B cell (primary cell): ENCODE measurements around the gene LSG1. TPM values are rescaled to one million over a fixed set of nuclear protein-coding genes. Genes with fewer than 3 reads are reported as not detected.

Source experiments
- ATAC-seq: fragments of 200-7000 bp; cut with Tn5 transposase; one replicate; pipeline ENCODE4 v1.10.0; 2021; ENCODE audit warnings: low read depth, mild to moderate bottlenecking, moderate number of reproducible peaks, moderate library complexity
- CTCF ChIA-PET: fragments of 350-600 bp; sonication (Branson Sonifier 250); formaldehyde crosslinking; loops from one replicate; lab custom pipeline; 2021; ENCODE audit warnings: antibody characterized with exemption, inconsistent platforms; lab: Charles Lee
- POLR2A ChIA-PET: fragments of 350-600 bp; sonication (Branson Sonifier 250); formaldehyde crosslinking; loops from one replicate; lab custom pipeline; 2021; ENCODE audit warnings: antibody characterized with exemption; lab: Charles Lee
- DNase-seq: peaks from one replicate; pipeline ENCODE4 v3.0.0; 2013
- H2AFZ ChIP-seq: 2 replicates; pipeline ENCODE4 v1.6.1; 2012; ENCODE audit warnings: mild to moderate bottlenecking, low read depth, low read length; ENCODE audit not compliant: insufficient read depth, poor library complexity, severe bottlenecking
- H3K27ac ChIP-seq, 2 donors: 1 replicate in 1 of 2; 2 replicates in 1 of 2; pipeline ENCODE4 v1.5.1; 2012 to 2013; ENCODE audit warnings: low read length in 2 of 2, mild to moderate bottlenecking in 2 of 2, moderate library complexity in 1 of 2
- H3K27me3 ChIP-seq, 4 experiments: fragments of 200-600 bp in 1 of 4; sonication (generic) in 1 of 4; replicated peaks in 1 of 4; 1 replicate in 2 of 4; 2 replicates in 2 of 4; pipeline versions ENCODE4 v1.6.1 to v1.7.0; 2013 to 2016; ENCODE audit warnings: low read length in 3 of 4, mild to moderate bottlenecking in 2 of 4, mixed read lengths in 1 of 4, moderate library complexity in 1 of 4; ENCODE audit not compliant: insufficient read depth in 4 of 4, control insufficient read depth in 3 of 4; ENCODE audit errors: control extremely low read depth in 1 of 4
- H3K36me3 ChIP-seq, 2 experiments: replicated peaks in 1 of 2; 1 replicate in 1 of 2; 2 replicates in 1 of 2; pipeline versions ENCODE4 v1.6.1 to v1.7.1; 2013; ENCODE audit warnings: low read length in 1 of 2; ENCODE audit not compliant: insufficient read depth in 2 of 2, control insufficient read depth in 1 of 2; ENCODE audit errors: control extremely low read depth in 1 of 2, extremely low read depth in 1 of 2
- H3K4me1 ChIP-seq, 2 donors: fragments of 200-600 bp in 1 of 2; sonication (generic) in 1 of 2; 1 replicate in 1 of 2; 2 replicates in 1 of 2; pipeline versions ENCODE4 v1.5.1 to v1.6.1; 2013 to 2017; ENCODE audit warnings: low read length in 2 of 2; ENCODE audit not compliant: control insufficient read depth in 2 of 2, insufficient read depth in 2 of 2
- H3K4me2 ChIP-seq: replicated peaks from 2 replicates; pipeline ENCODE3; 2012; ENCODE audit warnings: mild to moderate bottlenecking, low read depth, low read length; ENCODE audit not compliant: poor library complexity, severe bottlenecking
- H3K4me3 ChIP-seq, 5 experiments: fragments of 200-600 bp in 1 of 5; sonication (generic) in 1 of 5; 1 replicate in 3 of 5; 2 replicates in 2 of 5; pipeline versions ENCODE4 v1.5.1 to v1.7.0; 2011 to 2016; ENCODE audit warnings: low read length in 4 of 5, mild to moderate bottlenecking in 4 of 5, low read depth in 2 of 5, control low read depth in 1 of 5, moderate library complexity in 1 of 5; ENCODE audit not compliant: insufficient read depth in 1 of 5; ENCODE audit errors: control extremely low read depth in 1 of 5, extremely low read depth in 1 of 5
- H3K79me2 ChIP-seq: fragments of 200-600 bp; sonication (generic); one replicate; pipeline ENCODE4 v1.6.0; 2016; ENCODE audit warnings: low read length; ENCODE audit not compliant: control insufficient read depth, insufficient read depth
- H3K9ac ChIP-seq: fragments of 200-600 bp; sonication (generic); 2 replicates; pipeline ENCODE4 v1.6.1; 2017; ENCODE audit warnings: mild to moderate bottlenecking, low read length, moderate library complexity
- H3K9me3 ChIP-seq, 3 donors: one replicate each; pipeline versions ENCODE4 v1.6.1 to v1.7.1; 2013; ENCODE audit warnings: low read length in 2 of 3; ENCODE audit not compliant: control insufficient read depth in 2 of 3, insufficient read depth in 1 of 3; ENCODE audit errors: control extremely low read depth in 1 of 3
- H4K20me1 ChIP-seq: 2 replicates; pipeline ENCODE4 v1.6.0; 2012; ENCODE audit warnings: mild to moderate bottlenecking, low read length; ENCODE audit not compliant: insufficient read depth, control insufficient read depth, poor library complexity, severe bottlenecking
- H3K27ac Mint-ChIP-seq: one replicate; pipeline ENCODE4 v1.8.0; 2021; ENCODE audit warnings: mixed read lengths
- H3K27me3 Mint-ChIP-seq: one replicate; pipeline ENCODE4 v1.8.0; 2021; ENCODE audit warnings: mixed read lengths
- H3K4me1 Mint-ChIP-seq: one replicate; pipeline ENCODE4 v1.8.0; 2021; ENCODE audit warnings: mixed read lengths
- H3K4me3 Mint-ChIP-seq: one replicate; pipeline ENCODE4 v1.8.0; 2021; ENCODE audit warnings: mixed read lengths
- H3K9me3 Mint-ChIP-seq: one replicate; pipeline ENCODE4 v1.8.0; 2022; ENCODE audit warnings: mixed read lengths; ENCODE audit not compliant: insufficient read depth
- CTCF ChIP-seq: fragments of 200-600 bp; IDR thresholded peaks from one replicate; pipeline ENCODE4 v1.8.0; 2022; ENCODE audit warnings: antibody characterized with exemption, mild to moderate bottlenecking
- EZH2 ChIP-seq: IDR thresholded peaks from 2 replicates; pipeline ENCODE4 v1.6.1; 2012; ENCODE audit warnings: borderline replicate concordance, low read depth, mild to moderate bottlenecking, moderate library complexity, low read length; ENCODE audit not compliant: insufficient read depth, poor library complexity, severe bottlenecking
- WGBS: methylation state at CpG from one replicate; pipeline ENCODE4 v1.1.5; 2013; ENCODE audit warnings: missing lambda C conversion rate; ENCODE audit not compliant: insufficient coverage; 5-methylcytosine and 5-hydroxymethylcytosine counted together
- intact Hi-C: fragments of 100-400 bp; cut with micrococcal nuclease; formaldehyde crosslinking; loops from one replicate; pipeline ENCODE4 v1.10.0; 2022
- polyA plus RNA-seq: library from polyadenylated mRNA; depleted of rRNA; stranded (reverse); fragments of >200 nt; gene quantifications from 2 replicates; pipeline ENCODE4 v1.2.3, GENCODE V29; 2012
- total RNA-seq, 2 donors: library from RNA; stranded (reverse); fragments of 120-200 nt in 1 of 2; gene quantifications; 1 replicate in 1 of 2; 2 replicates in 1 of 2; pipeline versions ENCODE4 v1.2.3 to v1.2.4, GENCODE V29; 2013 to 2022

LSG1 gene
- total and polyA plus RNA-seq, 2 donors (not counting 1 experiment from before 2014, with no cell fraction given), result 29.4 to 54.6 TPM

GRCh38 chr3:194622621-194623340, 49.2 kb downstream of the LSG1 start:
- POLR2A ChIA-PET, result no interaction called here
- Histone ChIP-seq H2AFZ (no peak overlapping the region), H3K27me3 (no peaks in the 10 kb centered on the region), H3K4me1 (no peaks in the 10 kb centered on the region), H3K4me2 (no peak overlapping the region), H3K4me3 (no peak overlapping the region), H3K36me3 (no peaks in the 10 kb centered on the region), H3K27ac (no peak overlapping the region), H3K79me2 (no peaks in the 10 kb centered on the region), H3K9me3 (no peaks in the 10 kb centered on the region), H3K9ac (no peak overlapping the region), H4K20me1 (no peaks in the 10 kb centered on the region)
- no peak for TF ChIP-seq EZH2
- TF ChIP-seq CTCF, result no peak
- no peaks in the 10 kb centered on the region for H3K4me1 Mint-ChIP-seq
- CTCF ChIA-PET, result no interaction called here
- H3K4me3 Mint-ChIP-seq, result no peak overlapping the region
- ATAC-seq (no peak), DNase-seq (no peak)
- 98% methylated on average over 21 of the region's 26 CpGs for WGBS
- H3K9me3 Mint-ChIP-seq, result no peaks in the 10 kb centered on the region
- H3K27ac Mint-ChIP-seq, result no peak overlapping the region
- no peaks in the 10 kb centered on the region for H3K27me3 Mint-ChIP-seq
- intact Hi-C loops, result no loop called here

GRCh38 chr3:194621947-194622346, 50.0 kb downstream of the LSG1 start:
- H3K9me3 Mint-ChIP-seq, result no peaks in the 10 kb centered on the region
- POLR2A ChIA-PET, result no interaction called here

More at GRCh38 chr3:194621947-194622346, 50.0 kb downstream of the LSG1 start:
- no peak overlapping the region for H2AFZ ChIP-seq
- H3K27me3 Mint-ChIP-seq, result no peaks in the 10 kb centered on the region
- CTCF ChIA-PET, result no interaction called here
- no peak overlapping the region for H3K27ac ChIP-seq
- H3K9me3 ChIP-seq, result no peaks in the 10 kb centered on the region
- H3K4me3 Mint-ChIP-seq, result no peak overlapping the region
- no peaks in the 10 kb centered on the region for H3K4me1 Mint-ChIP-seq
- no peaks in the 10 kb centered on the region for H3K4me1 ChIP-seq
- H3K79me2 ChIP-seq, result no peaks in the 10 kb centered on the region
- TF ChIP-seq EZH2 (no peak), CTCF (no peak)
- no peaks in the 10 kb centered on the region for H3K27me3 ChIP-seq
- DNase-seq (no peak), ATAC-seq (no peak)
- intact Hi-C loops, result no loop called here
- H3K36me3 ChIP-seq, result no peaks in the 10 kb centered on the region
- 98% methylated on average over 14 of the region's 14 CpGs for WGBS
- H3K4me3 ChIP-seq, result no peak overlapping the region
- H3K4me2 ChIP-seq, result no peak overlapping the region
- H3K27ac Mint-ChIP-seq, result no peak overlapping the region
- H4K20me1 ChIP-seq, result no peaks in the 10 kb centered on the region
- H3K9ac ChIP-seq, result no peak overlapping the region
